ENCODE measurements around the gene LDLRAD4. TPM values are rescaled to one million over a fixed set of nuclear protein-coding genes. Genes with fewer than 3 reads are reported as not detected.
"Not testable (repeated sequence)": the region's sequence is repeated elsewhere in the genome, so short reads cannot be mapped to it uniquely, and the experiment has no call there.

Gene LDLRAD4
- total RNA-seq, 1 donor from 2014 or later, result 30.5 TPM

DNA sequence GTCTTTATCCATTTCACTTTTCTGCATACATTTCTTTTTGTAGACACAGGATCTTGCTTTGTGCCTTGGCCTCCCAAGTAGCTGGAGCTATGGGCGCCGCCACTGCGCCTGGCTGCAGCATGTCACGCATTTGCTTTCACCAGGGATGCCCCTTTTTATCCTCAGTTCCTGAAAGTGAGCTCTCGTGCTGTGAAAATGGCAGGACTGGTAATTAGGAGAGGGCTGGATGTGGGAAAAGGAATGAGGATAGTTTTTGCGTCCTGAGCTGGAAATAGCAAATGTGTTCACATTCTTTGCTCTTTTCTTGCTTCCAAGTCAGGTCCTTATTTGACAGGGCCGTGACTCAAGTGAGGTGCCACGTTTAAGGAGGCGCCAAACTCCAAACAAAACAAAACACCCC lies 104.6 kb downstream of the LDLRAD4 start:
- H3K4me1 Mint-ChIP-seq (ENCODE audit: low read depth), result peaks cover 14% of the 10 kb centered on the region

DNA sequence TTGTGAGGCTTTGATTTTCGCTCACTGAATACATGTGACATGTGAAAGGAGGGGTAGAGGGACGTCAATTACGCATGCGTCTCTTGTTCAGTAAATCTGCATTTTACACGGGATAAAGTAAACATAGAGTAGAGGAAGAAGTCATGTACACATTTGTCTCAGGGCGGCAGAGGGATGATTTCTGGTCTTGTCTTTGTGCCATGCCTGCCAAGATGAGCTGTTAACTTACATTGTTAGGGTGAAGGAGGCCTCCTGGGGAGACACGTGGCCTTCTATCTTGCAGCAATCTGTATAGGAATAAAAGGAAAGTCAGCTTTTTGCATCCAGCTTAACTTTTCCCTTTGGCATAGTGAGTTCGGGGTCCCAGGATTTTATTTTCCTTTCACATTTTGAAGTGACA lies 106.3 kb downstream of the LDLRAD4 start:
- Mint-ChIP-seq H3K4me3 (ENCODE audit: low read depth) (no peak overlapping the region), H3K4me1 (ENCODE audit: low read depth) (peaks cover 4% of the 10 kb centered on the region), H3K9me3 (no peaks in the 10 kb centered on the region), H3K27me3 (ENCODE audit: low read depth) (no peaks in the 10 kb centered on the region), H3K27ac (no peak overlapping the region), H3K36me3 (ENCODE audit: low read depth) (no peaks in the 10 kb centered on the region)
- no peak for DNase-seq (ENCODE audit: low spot score)
- intact Hi-C loops (cut with micrococcal nuclease), result no loop called here

More for the DNA sequence above, 104.6 kb downstream of the LDLRAD4 start:
- DNase-seq (ENCODE audit: low spot score), result no peak
- H3K27me3 Mint-ChIP-seq (ENCODE audit: low read depth), result no peaks in the 10 kb centered on the region
- peaks cover 3% of the 10 kb centered on the region for H3K36me3 Mint-ChIP-seq (ENCODE audit: low read depth)
- no peak overlapping the region for H3K27ac Mint-ChIP-seq
- no peak overlapping the region for H3K4me3 Mint-ChIP-seq (ENCODE audit: low read depth)
- intact Hi-C loops (cut with micrococcal nuclease), result no loop called here
- H3K9me3 Mint-ChIP-seq, result no peaks in the 10 kb centered on the region

DNA sequence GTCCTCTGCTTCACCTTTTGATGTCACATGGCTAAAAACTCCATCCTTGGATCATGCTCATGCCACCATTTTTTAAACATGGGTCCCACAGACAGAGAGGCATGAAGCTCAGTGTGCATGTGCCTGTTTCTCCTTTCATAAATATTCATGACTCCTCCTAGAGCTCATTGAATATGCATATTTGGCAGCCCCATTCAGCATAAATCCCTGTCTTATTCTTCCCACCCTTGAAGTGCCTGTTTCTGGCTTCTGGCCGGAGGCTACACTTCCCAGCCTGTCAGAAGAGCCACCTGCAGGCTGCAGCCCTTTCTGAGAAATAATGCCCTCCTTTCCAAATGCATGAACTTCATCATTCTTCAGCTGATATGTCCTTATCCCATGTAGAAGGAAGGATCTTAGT lies 109.7 kb downstream of the LDLRAD4 start:
- Mint-ChIP-seq H3K27ac (no peak overlapping the region), H3K9me3 (no peaks in the 10 kb centered on the region), H3K36me3 (ENCODE audit: low read depth) (no peaks in the 10 kb centered on the region), H3K4me3 (ENCODE audit: low read depth) (no peak overlapping the region), H3K27me3 (ENCODE audit: low read depth) (peaks cover 2% of the 10 kb centered on the region), H3K4me1 (ENCODE audit: low read depth) (no peaks in the 10 kb centered on the region)
- intact Hi-C loops (cut with micrococcal nuclease), result no loop called here
- no peak for DNase-seq (ENCODE audit: low spot score)

DNA sequence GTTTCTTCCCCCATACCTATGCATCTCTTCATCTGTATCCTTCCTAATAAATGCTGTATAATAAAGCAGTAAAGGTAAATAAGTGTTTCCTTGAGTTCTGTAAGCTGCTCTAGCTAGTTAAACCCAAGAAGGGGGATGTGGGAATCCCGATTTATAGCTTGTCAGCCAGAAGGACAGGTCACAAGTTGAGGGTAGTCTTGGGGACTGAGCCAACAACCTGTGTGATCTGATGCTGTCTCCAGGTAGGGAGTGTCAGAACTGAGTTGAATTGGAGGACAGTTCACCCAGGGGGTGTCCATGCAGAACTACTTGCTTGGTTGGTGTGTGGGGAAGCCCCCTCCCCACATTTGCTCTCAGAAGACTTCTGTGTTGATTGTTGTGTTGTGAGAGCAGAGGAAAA lies 112.4 kb downstream of the LDLRAD4 start:
- H3K27ac Mint-ChIP-seq, result no peak overlapping the region
- H3K4me3 Mint-ChIP-seq (ENCODE audit: low read depth), result no peak overlapping the region
- H3K9me3 Mint-ChIP-seq, result peaks cover 5% of the 10 kb centered on the region
- peaks cover 2% of the 10 kb centered on the region for H3K27me3 Mint-ChIP-seq (ENCODE audit: low read depth)
- H3K36me3 Mint-ChIP-seq (ENCODE audit: low read depth), result peaks cover 4% of the 10 kb centered on the region
- no peak for DNase-seq (ENCODE audit: low spot score)
- H3K4me1 Mint-ChIP-seq (ENCODE audit: low read depth), result no peaks in the 10 kb centered on the region
- intact Hi-C loops (cut with micrococcal nuclease), result no loop called here

DNA sequence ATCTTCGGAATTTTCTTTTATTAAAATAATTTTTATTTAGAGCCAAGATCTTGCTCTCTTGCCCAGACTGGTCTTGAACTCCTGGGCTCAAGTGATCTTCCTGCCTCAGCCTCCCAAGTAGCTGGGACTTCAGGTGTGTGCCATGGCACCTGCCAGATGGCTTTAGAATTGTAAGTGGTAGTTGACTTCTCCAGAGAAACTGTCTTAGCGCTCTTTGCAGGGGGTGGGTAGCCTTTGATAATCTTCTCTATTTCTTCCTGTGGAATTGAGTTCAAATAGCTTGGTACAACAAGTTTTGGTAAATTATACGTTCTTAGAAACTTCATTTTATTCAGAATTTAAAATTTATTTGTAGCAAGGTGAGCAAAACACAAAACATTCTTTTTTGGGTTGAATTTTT lies 113.3 kb downstream of the LDLRAD4 start:
- intact Hi-C loops (cut with micrococcal nuclease), result no loop called here
- Mint-ChIP-seq H3K9me3 (peaks cover 5% of the 10 kb centered on the region), H3K4me3 (ENCODE audit: low read depth) (no peak overlapping the region), H3K27me3 (ENCODE audit: low read depth) (peaks cover 2% of the 10 kb centered on the region), H3K36me3 (ENCODE audit: low read depth) (peaks cover 4% of the 10 kb centered on the region), H3K27ac (no peak overlapping the region), H3K4me1 (ENCODE audit: low read depth) (no peaks in the 10 kb centered on the region)
- no peak for DNase-seq (ENCODE audit: low spot score)

GRCh38 chr18:13332874-13333273 lies 114.3 kb downstream of the LDLRAD4 start:
- intact Hi-C loops (cut with micrococcal nuclease), result no loop called here
- no peak overlapping the region for H3K4me3 Mint-ChIP-seq (ENCODE audit: low read depth)
- H3K27ac Mint-ChIP-seq, result no peak overlapping the region
- peaks cover 4% of the 10 kb centered on the region for H3K36me3 Mint-ChIP-seq (ENCODE audit: low read depth)
- no peaks in the 10 kb centered on the region for H3K4me1 Mint-ChIP-seq (ENCODE audit: low read depth)
- DNase-seq (ENCODE audit: low spot score), result no peak
- peaks cover 5% of the 10 kb centered on the region for H3K9me3 Mint-ChIP-seq
- peaks cover 2% of the 10 kb centered on the region for H3K27me3 Mint-ChIP-seq (ENCODE audit: low read depth)

- H3K4me3 Mint-ChIP-seq (ENCODE audit: low read depth), result no peak overlapping the region
- H3K4me1 Mint-ChIP-seq (ENCODE audit: low read depth), result peaks cover 2% of the 10 kb centered on the region
- peaks cover 4% of the 10 kb centered on the region for H3K36me3 Mint-ChIP-seq (ENCODE audit: low read depth)
- peaks cover 11% of the 10 kb centered on the region for H3K9me3 Mint-ChIP-seq
- intact Hi-C loops (cut with micrococcal nuclease), result no loop called here
- H3K27ac Mint-ChIP-seq, result no peak overlapping the region
- no peak for DNase-seq (ENCODE audit: low spot score)
- peaks cover 7% of the 10 kb centered on the region for H3K27me3 Mint-ChIP-seq (ENCODE audit: low read depth)
Observed at GRCh38 chr18:13335903-13336302, 117.3 kb downstream of the LDLRAD4 start.

- H3K4me3 Mint-ChIP-seq (ENCODE audit: low read depth), result no peak overlapping the region
- no peak for DNase-seq (ENCODE audit: low spot score)
- peaks cover 2% of the 10 kb centered on the region for H3K4me1 Mint-ChIP-seq (ENCODE audit: low read depth)
- H3K9me3 Mint-ChIP-seq, result peaks cover 18% of the 10 kb centered on the region
- peaks cover 4% of the 10 kb centered on the region for H3K36me3 Mint-ChIP-seq (ENCODE audit: low read depth)
- no peak overlapping the region for H3K27ac Mint-ChIP-seq
- intact Hi-C loops (cut with micrococcal nuclease), result no loop called here
- peaks cover 7% of the 10 kb centered on the region for H3K27me3 Mint-ChIP-seq (ENCODE audit: low read depth)
Observed at GRCh38 chr18:13336841-13337240, 118.3 kb downstream of the LDLRAD4 start.

GRCh38 chr18:13337369-13337768 lies 118.8 kb downstream of the LDLRAD4 start:
- H3K4me1 Mint-ChIP-seq (ENCODE audit: low read depth), result peaks cover 2% of the 10 kb centered on the region
- DNase-seq (ENCODE audit: low spot score), result no peak
- H3K27me3 Mint-ChIP-seq (ENCODE audit: low read depth), result peaks cover 7% of the 10 kb centered on the region
- intact Hi-C loops (cut with micrococcal nuclease), result no loop called here
- H3K9me3 Mint-ChIP-seq, result peaks cover 18% of the 10 kb centered on the region
- H3K36me3 Mint-ChIP-seq (ENCODE audit: low read depth), result peaks cover 4% of the 10 kb centered on the region
- H3K4me3 Mint-ChIP-seq (ENCODE audit: low read depth), result no peak overlapping the region
- H3K27ac Mint-ChIP-seq, result no peak overlapping the region

- H3K4me3 Mint-ChIP-seq (ENCODE audit: low read depth), result no peak overlapping the region
- H3K36me3 Mint-ChIP-seq (ENCODE audit: low read depth), result peaks cover 4% of the 10 kb centered on the region
- H3K27me3 Mint-ChIP-seq (ENCODE audit: low read depth), result peaks cover 5% of the 10 kb centered on the region
- intact Hi-C loops (cut with micrococcal nuclease), result no loop called here
- H3K4me1 Mint-ChIP-seq (ENCODE audit: low read depth), result peaks cover 2% of the 10 kb centered on the region
- peaks cover 18% of the 10 kb centered on the region for H3K9me3 Mint-ChIP-seq
- no peak overlapping the region for H3K27ac Mint-ChIP-seq
- no peak for DNase-seq (ENCODE audit: low spot score)
Observed at GRCh38 chr18:13338318-13338717, 119.8 kb downstream of the LDLRAD4 start.

DNA sequence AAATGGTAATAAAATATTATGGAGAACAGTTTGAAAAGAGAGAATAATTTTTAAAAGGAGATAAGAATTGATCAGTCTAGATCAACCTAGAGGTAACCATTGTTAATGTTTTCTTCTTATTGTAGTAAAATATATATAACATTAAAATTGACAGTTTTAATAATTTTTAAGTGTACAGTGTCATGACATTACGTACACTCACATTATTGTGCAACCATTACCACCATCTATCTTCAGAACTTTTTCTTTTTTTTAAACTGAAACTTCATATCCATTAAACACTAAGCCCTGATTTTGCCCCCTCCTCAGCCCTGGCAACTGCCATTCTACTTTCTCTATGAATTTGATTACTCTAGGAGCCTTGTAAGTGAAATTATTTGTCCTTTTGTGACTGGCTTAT lies 121.1 kb downstream of the LDLRAD4 start:
- no peak for DNase-seq (ENCODE audit: low spot score)
- intact Hi-C loops (cut with micrococcal nuclease), result no loop called here
- Mint-ChIP-seq H3K9me3 (peaks cover 29% of the 10 kb centered on the region), H3K27me3 (ENCODE audit: low read depth) (peaks cover 5% of the 10 kb centered on the region), H3K27ac (no peak overlapping the region), H3K4me3 (ENCODE audit: low read depth) (no peak overlapping the region), H3K36me3 (ENCODE audit: low read depth) (peaks cover 4% of the 10 kb centered on the region), H3K4me1 (ENCODE audit: low read depth) (peaks cover 2% of the 10 kb centered on the region)

- intact Hi-C loops (cut with micrococcal nuclease); DNase-seq (ENCODE audit: low spot score); H3K4me3 Mint-ChIP-seq (ENCODE audit: low read depth); H3K4me1 Mint-ChIP-seq (ENCODE audit: low read depth); H3K27ac Mint-ChIP-seq; H3K27me3 Mint-ChIP-seq (ENCODE audit: low read depth): not testable (repeated sequence)
- peaks cover 14% of the 10 kb centered on the region for H3K36me3 Mint-ChIP-seq (ENCODE audit: low read depth)
- peaks cover 50% of the 10 kb centered on the region for H3K9me3 Mint-ChIP-seq
Observed at GRCh38 chr18:13346449-13346848, 127.9 kb downstream of the LDLRAD4 start.

- DNase-seq (ENCODE audit: low spot score), result no peak
- intact Hi-C loops (cut with micrococcal nuclease), result no loop called here
- Mint-ChIP-seq H3K27ac (peak overlapping the region; percentile 24), H3K36me3 (ENCODE audit: low read depth) (peaks cover 26% of the 10 kb centered on the region), H3K4me1 (ENCODE audit: low read depth) (peaks cover 15% of the 10 kb centered on the region), H3K27me3 (ENCODE audit: low read depth) (no peaks in the 10 kb centered on the region), H3K4me3 (ENCODE audit: low read depth) (no peak overlapping the region), H3K9me3 (peaks cover 25% of the 10 kb centered on the region)
Observed at GRCh38 chr18:13353084-13353823, 134.7 kb downstream of the LDLRAD4 start.
